ENCODE results near the gene NME7.
A peak's percentile ranks its signal among the peaks of the same experiment; 100 is the strongest.

Gene NME7

GRCh38 chr1:169146576-169147214 is 220.9 kb downstream of the NME7 start:
- DNase-seq (no peak), ATAC-seq (no peak)
- H3K4me1 Mint-ChIP-seq, result no peaks in the 10 kb centered on the region
- H3K4me3 Mint-ChIP-seq, result no peak overlapping the region
- no peaks in the 10 kb centered on the region for H3K27me3 Mint-ChIP-seq
- H3K27ac Mint-ChIP-seq, result no peak overlapping the region
- H3K9me3 Mint-ChIP-seq, result no peaks in the 10 kb centered on the region

GRCh38 chr1:169144941-169145626 is 222.5 kb downstream of the NME7 start:
- no peak for ATAC-seq
- H3K4me1 Mint-ChIP-seq, result no peaks in the 10 kb centered on the region
- H3K4me3 Mint-ChIP-seq, result no peak overlapping the region
- no peak overlapping the region for H3K27ac Mint-ChIP-seq
- no peak for DNase-seq
- no peaks in the 10 kb centered on the region for H3K27me3 Mint-ChIP-seq
- H3K9me3 Mint-ChIP-seq, result no peaks in the 10 kb centered on the region

GRCh38 chr1:169143984-169144383 is 223.6 kb downstream of the NME7 start:
- H3K4me1 Mint-ChIP-seq, result peaks cover 9% of the 10 kb centered on the region
- H3K27ac Mint-ChIP-seq, result no peak overlapping the region
- H3K9me3 Mint-ChIP-seq, result no peaks in the 10 kb centered on the region
- no peaks in the 10 kb centered on the region for H3K27me3 Mint-ChIP-seq
- DNase-seq, result no peak
- no peak overlapping the region for H3K4me3 Mint-ChIP-seq
- ATAC-seq, result no peak

GRCh38 chr1:169143346-169143745 is 224.3 kb downstream of the NME7 start:
- H3K27me3 Mint-ChIP-seq, result no peaks in the 10 kb centered on the region
- no peak overlapping the region for H3K27ac Mint-ChIP-seq
- H3K4me3 Mint-ChIP-seq, result no peak overlapping the region
- H3K4me1 Mint-ChIP-seq, result peaks cover 15% of the 10 kb centered on the region
- DNase-seq, result no peak
- ATAC-seq, result no peak
- no peaks in the 10 kb centered on the region for H3K9me3 Mint-ChIP-seq

- Mint-ChIP-seq H3K9me3 (no peaks in the 10 kb centered on the region), H3K4me3 (no peak overlapping the region), H3K4me1 (peaks cover 21% of the 10 kb centered on the region), H3K27me3 (no peaks in the 10 kb centered on the region), H3K27ac (no peak overlapping the region)
- DNase-seq, result no peak
- ATAC-seq, result no peak
Observed at GRCh38 chr1:169142129-169142528, 225.5 kb downstream of the NME7 start.

- no peak for DNase-seq
Observed at GRCh38 chr1:169141356-169141755, 226.2 kb downstream of the NME7 start.

GRCh38 chr1:169138866-169139670 is 228.5 kb downstream of the NME7 start:
- ATAC-seq, result peak; percentile 96

More at GRCh38 chr1:169141356-169141755, 226.2 kb downstream of the NME7 start:
- H3K27me3 Mint-ChIP-seq, result no peaks in the 10 kb centered on the region
- H3K4me3 Mint-ChIP-seq, result no peak overlapping the region
- H3K9me3 Mint-ChIP-seq, result no peaks in the 10 kb centered on the region
- no peak for ATAC-seq
- H3K27ac Mint-ChIP-seq, result no peak overlapping the region
- H3K4me1 Mint-ChIP-seq, result peaks cover 21% of the 10 kb centered on the region

GRCh38 chr1:169137357-169137756 is 230.2 kb downstream of the NME7 start:
- Mint-ChIP-seq H3K27ac (no peak overlapping the region), H3K4me1 (peaks cover 21% of the 10 kb centered on the region), H3K9me3 (no peaks in the 10 kb centered on the region), H3K4me3 (no peak overlapping the region), H3K27me3 (no peaks in the 10 kb centered on the region)
- DNase-seq, result no peak
- no peak for ATAC-seq

More at GRCh38 chr1:169138866-169139670, 228.5 kb downstream of the NME7 start:
- no peak for DNase-seq
- H3K4me3 Mint-ChIP-seq, result peak overlapping the region in 1 of 2 donors; percentile 14
- peaks cover 21% of the 10 kb centered on the region for H3K4me1 Mint-ChIP-seq
- H3K9me3 Mint-ChIP-seq, result no peaks in the 10 kb centered on the region
- peak overlapping the region; percentile 66 to 77 for H3K27ac Mint-ChIP-seq
- no peaks in the 10 kb centered on the region for H3K27me3 Mint-ChIP-seq

GRCh38 chr1:169133801-169134502 is 233.6 kb downstream of the NME7 start:
- no peak for ATAC-seq
- Mint-ChIP-seq H3K9me3 (no peaks in the 10 kb centered on the region), H3K27ac (no peak overlapping the region), H3K27me3 (no peaks in the 10 kb centered on the region), H3K4me3 (no peak overlapping the region), H3K4me1 (peaks cover 13% of the 10 kb centered on the region)
- no peak for DNase-seq

- Mint-ChIP-seq H3K27me3 (no peaks in the 10 kb centered on the region), H3K9me3 (no peaks in the 10 kb centered on the region), H3K4me1 (peaks cover 13% of the 10 kb centered on the region), H3K27ac (no peak overlapping the region), H3K4me3 (no peak overlapping the region)
- ATAC-seq (no peak), DNase-seq (no peak)
Observed at GRCh38 chr1:169133228-169133576, 234.4 kb downstream of the NME7 start.

GRCh38 chr1:169132512-169133227 is 234.9 kb downstream of the NME7 start:
- no peaks in the 10 kb centered on the region for H3K9me3 Mint-ChIP-seq
- H3K4me1 Mint-ChIP-seq, result peaks cover 10% of the 10 kb centered on the region
- ATAC-seq (no peak), DNase-seq (no peak)
- no peak overlapping the region for H3K27ac Mint-ChIP-seq
- no peak overlapping the region for H3K4me3 Mint-ChIP-seq
- no peaks in the 10 kb centered on the region for H3K27me3 Mint-ChIP-seq

- Mint-ChIP-seq H3K27ac (no peak overlapping the region), H3K9me3 (no peaks in the 10 kb centered on the region), H3K4me1 (peaks cover 10% of the 10 kb centered on the region), H3K27me3 (no peaks in the 10 kb centered on the region), H3K4me3 (no peak overlapping the region)
- DNase-seq (no peak), ATAC-seq (no peak)
Observed at GRCh38 chr1:169130683-169131082, 236.9 kb downstream of the NME7 start.

- no peak overlapping the region for H3K27ac Mint-ChIP-seq
- H3K27me3 Mint-ChIP-seq, result no peaks in the 10 kb centered on the region
- H3K9me3 Mint-ChIP-seq, result no peaks in the 10 kb centered on the region
- peaks cover 10% of the 10 kb centered on the region for H3K4me1 Mint-ChIP-seq
- ATAC-seq, result no peak
- H3K4me3 Mint-ChIP-seq, result no peak overlapping the region
- DNase-seq, result no peak
Observed at GRCh38 chr1:169129109-169129784, 238.3 kb downstream of the NME7 start.

- Mint-ChIP-seq H3K4me1 (peaks cover 10% of the 10 kb centered on the region), H3K27me3 (no peaks in the 10 kb centered on the region), H3K4me3 (no peak overlapping the region), H3K27ac (no peak overlapping the region), H3K9me3 (no peaks in the 10 kb centered on the region)
- ATAC-seq (peak; percentile 74), DNase-seq (no peak)
Observed at GRCh38 chr1:169128562-169128961, 239.0 kb downstream of the NME7 start.

GRCh38 chr1:169127305-169127704 is 240.3 kb downstream of the NME7 start:
- DNase-seq, result no peak
- H3K27me3 Mint-ChIP-seq, result no peaks in the 10 kb centered on the region
- H3K27ac Mint-ChIP-seq, result no peak overlapping the region
- no peak overlapping the region for H3K4me3 Mint-ChIP-seq
- no peak for ATAC-seq
- H3K9me3 Mint-ChIP-seq, result no peaks in the 10 kb centered on the region
- H3K4me1 Mint-ChIP-seq, result peaks cover 10% of the 10 kb centered on the region
